Measurements from ENCODE around the gene AQP2.

AQP2 gene

DNA sequence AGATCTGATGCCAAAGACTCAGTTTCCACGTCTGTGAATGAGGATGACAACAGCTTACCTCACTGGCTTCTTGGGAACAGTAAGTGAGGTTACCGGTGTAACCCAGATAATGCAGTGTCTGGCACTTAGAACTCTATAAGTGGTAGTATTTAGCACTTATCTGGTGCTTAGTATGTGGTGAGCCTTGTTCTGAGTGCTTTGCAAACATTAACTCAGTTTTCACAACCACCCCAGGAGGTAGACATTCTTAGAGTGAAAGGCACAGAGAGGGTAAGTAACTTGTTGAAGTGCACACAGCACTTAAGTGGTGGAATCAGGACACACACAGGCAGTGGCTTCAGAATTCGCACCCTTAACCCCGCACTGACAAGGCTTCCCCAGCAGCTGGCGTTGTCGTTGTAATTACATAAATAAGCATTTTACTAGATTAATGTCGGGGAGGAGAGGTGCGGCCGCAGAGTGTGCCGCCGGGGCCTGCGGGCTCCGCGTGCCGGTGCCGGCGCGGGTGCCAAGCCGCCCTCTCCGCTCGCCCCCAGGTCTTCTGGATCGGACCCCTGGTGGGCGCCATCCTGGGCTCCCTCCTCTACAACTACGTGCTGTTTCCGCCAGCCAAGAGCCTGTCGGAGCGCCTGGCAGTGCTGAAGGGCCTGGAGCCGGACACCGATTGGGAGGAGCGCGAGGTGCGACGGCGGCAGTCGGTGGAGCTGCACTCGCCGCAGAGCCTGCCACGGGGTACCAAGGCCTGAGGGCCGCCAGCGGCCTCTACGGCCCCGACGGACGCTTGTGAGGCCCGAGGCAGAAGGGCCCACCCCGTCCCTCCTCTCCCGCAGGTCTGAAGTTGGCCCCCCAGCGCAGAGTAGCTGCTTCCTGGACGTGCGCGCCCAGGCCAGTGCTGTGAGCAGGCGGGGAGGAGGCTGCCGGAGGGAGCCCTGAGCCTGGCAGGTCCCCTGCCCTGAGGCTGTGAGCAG is 4.6 kb downstream of the AQP2 start:
- no peak for DNase-seq (ENCODE audit: low read depth in 2 of 2, low spot score in 1 of 2)

DNA sequence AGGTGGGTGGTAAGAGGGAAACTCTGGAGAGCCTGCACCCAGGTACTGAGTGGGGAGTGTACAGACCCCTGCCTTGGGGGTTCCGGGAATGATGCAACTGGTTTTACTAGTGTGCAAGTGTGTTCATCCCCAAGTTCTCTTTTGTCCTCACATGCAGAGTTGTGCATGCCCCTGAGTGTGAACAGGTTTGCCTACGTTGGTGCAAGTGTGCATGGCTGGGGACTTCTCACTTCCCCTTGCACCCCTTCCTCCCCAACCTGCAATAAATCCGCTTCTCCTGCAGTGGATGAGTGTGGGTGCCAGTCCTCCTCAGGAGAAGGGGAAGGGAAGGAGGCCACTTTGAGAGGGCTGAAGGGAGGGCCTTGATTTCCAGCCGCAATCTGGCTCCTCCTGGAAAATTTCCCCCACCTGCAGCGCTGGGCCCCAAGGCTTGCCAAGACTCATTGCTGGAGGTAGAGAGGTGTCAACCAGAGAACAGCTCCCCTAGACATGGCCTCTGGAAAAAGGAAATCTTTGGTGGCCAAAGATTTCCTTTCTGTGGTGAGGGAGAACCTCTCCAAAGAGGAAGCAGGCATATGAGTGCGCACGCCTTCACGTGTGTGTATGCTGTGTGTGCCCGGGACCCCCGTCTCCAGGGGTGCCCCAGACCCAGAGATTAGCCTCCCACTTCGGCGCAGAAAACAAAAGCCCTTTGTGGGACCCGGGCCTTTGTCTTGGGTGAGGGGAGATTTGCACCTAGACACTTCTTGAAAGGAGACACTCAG is 5.5 kb downstream of the AQP2 start:
- no peak for DNase-seq (ENCODE audit: low read depth in 2 of 2, low spot score in 1 of 2)

DNA sequence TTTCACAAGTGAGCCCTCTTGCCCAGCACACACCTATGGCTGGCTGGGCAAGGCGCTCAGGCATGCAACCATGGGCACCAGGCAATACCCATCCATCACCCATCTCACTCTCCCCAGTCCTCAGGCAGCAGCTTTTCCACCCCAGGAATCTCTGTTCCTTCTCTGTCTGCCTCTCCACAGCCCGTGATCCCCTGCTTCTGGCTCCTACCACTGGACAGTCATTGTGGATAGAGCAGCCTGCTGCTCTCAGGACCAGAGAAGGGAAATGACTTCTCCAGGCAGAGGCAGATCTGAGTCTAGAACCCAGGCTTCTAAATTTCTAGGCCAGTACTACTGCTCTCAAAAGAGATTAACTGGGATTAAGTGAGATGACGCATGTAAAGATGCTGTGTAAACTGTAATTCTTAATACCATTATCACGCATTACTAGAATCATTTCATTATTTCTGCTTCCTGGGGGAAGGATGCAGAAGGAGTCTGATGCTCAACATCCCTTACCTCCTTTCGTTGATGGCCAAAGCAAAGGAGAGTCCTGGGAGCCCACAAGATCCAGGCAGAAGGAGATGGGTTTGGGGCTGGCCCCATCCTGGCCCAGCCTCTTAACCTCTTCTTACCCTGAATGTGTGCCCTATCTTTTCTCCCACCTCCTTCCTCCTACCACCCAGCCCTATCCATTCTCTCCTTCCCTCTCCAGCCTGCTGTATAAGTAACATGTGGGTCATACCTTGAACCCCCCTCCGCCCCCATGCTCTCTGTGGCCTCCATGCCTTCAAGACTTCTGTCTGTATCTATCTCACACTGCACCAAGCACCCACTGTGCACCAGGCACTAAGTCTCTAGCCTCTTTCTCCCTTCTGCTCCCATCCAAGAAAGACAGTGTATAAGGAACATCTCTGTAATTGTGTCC is 6.4 kb downstream of the AQP2 start:
- no peak for DNase-seq (ENCODE audit: low read depth in 2 of 2, low spot score in 1 of 2)

- DNase-seq (ENCODE audit: low read depth in 2 of 2, low spot score in 1 of 2): no peak
These were observed 7.0 kb downstream of the AQP2 start for GRCh38 chr12:49957570-49957967.

- DNase-seq (ENCODE audit: low read depth in 2 of 2, low spot score in 1 of 2): no peak
These were observed 9.3 kb downstream of the AQP2 start for GRCh38 chr12:49959685-49960473.

- no peak for DNase-seq (ENCODE audit: low read depth in 2 of 2, low spot score in 1 of 2)
These were observed 10.1 kb downstream of the AQP2 start for GRCh38 chr12:49960474-49961110.

- DNase-seq (ENCODE audit: low read depth in 2 of 2, low spot score in 1 of 2): no peak
These were observed 10.8 kb downstream of the AQP2 start, which contains the start of gene AQP5 for GRCh38 chr12:49961111-49961922. TSS of gene AQP5 (plus strand) at chr12:49961872. CDS start at chr12:49962018, 146 bp downstream.

- DNase-seq (ENCODE audit: low read depth in 2 of 2, low spot score in 1 of 2): no peak
These were observed 11.6 kb downstream of the AQP2 start for GRCh38 chr12:49961993-49962764.

- no peak for DNase-seq (ENCODE audit: low read depth in 2 of 2, low spot score in 1 of 2)
These were observed 12.6 kb downstream of the AQP2 start for GRCh38 chr12:49962861-49963765.

GRCh38 chr12:49963976-49964815 is 13.7 kb downstream of the AQP2 start:
- no peak for DNase-seq (ENCODE audit: low read depth in 2 of 2, low spot score in 1 of 2)

DNA sequence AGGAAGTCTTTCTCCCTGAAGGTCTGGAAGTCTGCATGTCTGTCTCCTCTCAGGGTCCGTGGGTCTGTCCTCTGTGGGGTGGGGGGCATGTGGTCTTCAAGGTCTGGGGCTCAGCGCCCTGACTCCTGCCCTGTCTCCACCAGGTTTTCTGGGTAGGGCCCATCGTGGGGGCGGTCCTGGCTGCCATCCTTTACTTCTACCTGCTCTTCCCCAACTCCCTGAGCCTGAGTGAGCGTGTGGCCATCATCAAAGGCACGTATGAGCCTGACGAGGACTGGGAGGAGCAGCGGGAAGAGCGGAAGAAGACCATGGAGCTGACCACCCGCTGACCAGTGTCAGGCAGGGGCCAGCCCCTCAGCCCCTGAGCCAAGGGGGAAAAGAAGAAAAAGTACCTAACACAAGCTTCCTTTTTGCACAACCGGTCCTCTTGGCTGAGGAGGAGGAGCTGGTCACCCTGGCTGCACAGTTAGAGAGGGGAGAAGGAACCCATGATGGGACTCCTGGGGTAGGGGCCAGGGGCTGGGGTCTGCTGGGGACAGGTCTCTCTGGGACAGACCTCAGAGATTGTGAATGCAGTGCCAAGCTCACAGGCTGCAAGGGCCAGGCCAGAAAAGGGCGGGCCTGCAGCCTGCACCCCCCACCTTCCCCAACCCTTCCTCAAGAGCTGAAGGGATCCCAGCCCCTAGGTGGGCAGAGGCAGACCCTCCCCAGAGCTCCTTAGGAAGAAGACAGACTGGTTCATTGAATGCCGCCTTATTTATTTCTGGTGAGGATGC is 14.5 kb downstream of the AQP2 start:
- DNase-seq (ENCODE audit: low read depth in 2 of 2, low spot score in 1 of 2): no peak

- no peak for DNase-seq (ENCODE audit: low read depth in 2 of 2, low spot score in 1 of 2)
These were observed 15.3 kb downstream of the AQP2 start for GRCh38 chr12:49965836-49966235.

DNA sequence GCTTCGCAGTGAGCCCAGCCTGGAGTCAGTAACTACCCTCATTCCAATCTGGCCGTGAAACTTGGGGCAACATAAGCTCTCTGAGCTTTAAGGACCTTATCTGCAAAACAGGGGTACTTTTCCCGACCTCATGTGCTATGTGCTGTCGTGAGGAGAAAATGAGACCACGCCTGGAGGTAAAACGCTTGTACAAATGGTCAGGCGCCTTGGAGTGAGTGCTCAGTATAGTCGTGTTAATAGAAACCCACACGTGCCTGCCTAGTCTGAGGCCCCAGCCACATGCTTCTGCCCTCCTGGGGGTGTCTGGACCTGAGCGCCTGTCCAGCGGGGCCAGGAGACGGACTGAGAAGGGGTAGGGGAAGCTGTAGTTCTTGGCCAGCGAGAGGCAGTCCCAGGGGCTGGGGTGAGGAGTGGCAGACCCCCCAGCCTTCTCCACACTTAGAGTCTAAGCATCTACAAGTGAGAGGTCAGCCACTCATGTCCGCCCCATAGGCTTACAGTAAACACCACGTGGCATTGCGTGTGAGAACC is 16.0 kb downstream of the AQP2 start:
- no peak for DNase-seq (ENCODE audit: low read depth in 2 of 2, low spot score in 1 of 2)

DNA sequence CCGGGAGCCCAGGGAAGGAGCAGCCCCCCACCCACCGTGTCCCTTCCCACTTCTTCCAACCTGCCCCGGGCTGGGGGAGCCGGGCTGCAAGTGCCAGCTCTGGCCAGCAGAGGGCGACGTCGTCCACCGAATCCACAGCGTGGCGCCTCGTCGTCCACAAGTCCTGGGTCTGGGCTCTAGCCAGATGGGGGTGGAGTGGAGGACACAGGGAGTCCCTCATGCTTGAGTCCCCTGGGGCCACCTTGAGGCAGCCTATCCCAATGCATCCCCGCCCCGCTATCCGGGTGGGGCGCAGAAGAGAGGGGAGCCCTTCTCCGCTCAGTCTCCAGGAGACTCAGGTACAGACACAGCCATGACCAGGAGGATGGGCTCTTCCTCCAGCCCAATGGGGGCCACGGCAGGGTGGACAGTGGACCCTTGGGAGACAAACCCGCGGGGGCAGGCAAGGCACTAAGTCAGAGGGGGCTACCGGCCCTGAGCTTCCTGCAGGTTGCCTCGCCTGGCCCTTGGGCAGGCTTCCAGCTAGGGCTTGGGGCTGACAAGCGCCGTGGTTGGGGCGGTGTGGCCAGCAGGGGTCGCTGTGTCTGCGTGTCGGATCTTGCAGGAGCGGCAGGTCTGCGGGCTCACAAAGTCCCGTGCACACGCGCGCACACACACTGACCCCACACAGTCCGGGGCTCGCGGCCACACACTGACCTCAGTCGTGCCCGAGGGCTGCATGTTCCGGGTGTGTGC is 16.7 kb downstream of the AQP2 start:
- peak; percentile 84 to 91 for DNase-seq (ENCODE audit: low read depth in 2 of 2, low spot score in 1 of 2)
